B cell (primary cell): ENCODE results near the gene CHAT. TPM values are rescaled to one million over a fixed set of nuclear protein-coding genes. Genes with fewer than 3 reads are reported as not detected.

Source experiments
- ATAC-seq: fragments of 200-7000 bp; cut with Tn5 transposase; one replicate; pipeline ENCODE4 v1.10.0; 2021; ENCODE audit warnings: low read depth, mild to moderate bottlenecking, moderate number of reproducible peaks, moderate library complexity
- CTCF ChIA-PET: fragments of 350-600 bp; sonication (Branson Sonifier 250); formaldehyde crosslinking; loops from one replicate; lab custom pipeline; 2021; ENCODE audit warnings: antibody characterized with exemption, inconsistent platforms; lab: Charles Lee
- POLR2A ChIA-PET: fragments of 350-600 bp; sonication (Branson Sonifier 250); formaldehyde crosslinking; loops from one replicate; lab custom pipeline; 2021; ENCODE audit warnings: antibody characterized with exemption; lab: Charles Lee
- DNase-seq: peaks from one replicate; pipeline ENCODE4 v3.0.0; 2013
- H2AFZ ChIP-seq: 2 replicates; pipeline ENCODE4 v1.6.1; 2012; ENCODE audit warnings: mild to moderate bottlenecking, low read depth, low read length; ENCODE audit not compliant: insufficient read depth, poor library complexity, severe bottlenecking
- H3K27ac ChIP-seq, 2 donors: 1 replicate in 1 of 2; 2 replicates in 1 of 2; pipeline ENCODE4 v1.5.1; 2012 to 2013; ENCODE audit warnings: low read length in 2 of 2, mild to moderate bottlenecking in 2 of 2, moderate library complexity in 1 of 2
- H3K27me3 ChIP-seq, 4 experiments: fragments of 200-600 bp in 1 of 4; sonication (generic) in 1 of 4; replicated peaks in 1 of 4; 1 replicate in 2 of 4; 2 replicates in 2 of 4; pipeline versions ENCODE4 v1.6.1 to v1.7.0; 2013 to 2016; ENCODE audit warnings: low read length in 3 of 4, mild to moderate bottlenecking in 2 of 4, mixed read lengths in 1 of 4, moderate library complexity in 1 of 4; ENCODE audit not compliant: insufficient read depth in 4 of 4, control insufficient read depth in 3 of 4; ENCODE audit errors: control extremely low read depth in 1 of 4
- H3K36me3 ChIP-seq, 2 experiments: replicated peaks in 1 of 2; 1 replicate in 1 of 2; 2 replicates in 1 of 2; pipeline versions ENCODE4 v1.6.1 to v1.7.1; 2013; ENCODE audit warnings: low read length in 1 of 2; ENCODE audit not compliant: insufficient read depth in 2 of 2, control insufficient read depth in 1 of 2; ENCODE audit errors: control extremely low read depth in 1 of 2, extremely low read depth in 1 of 2
- H3K4me1 ChIP-seq, 2 donors: fragments of 200-600 bp in 1 of 2; sonication (generic) in 1 of 2; 1 replicate in 1 of 2; 2 replicates in 1 of 2; pipeline versions ENCODE4 v1.5.1 to v1.6.1; 2013 to 2017; ENCODE audit warnings: low read length in 2 of 2; ENCODE audit not compliant: control insufficient read depth in 2 of 2, insufficient read depth in 2 of 2
- H3K4me2 ChIP-seq: replicated peaks from 2 replicates; pipeline ENCODE3; 2012; ENCODE audit warnings: mild to moderate bottlenecking, low read depth, low read length; ENCODE audit not compliant: poor library complexity, severe bottlenecking
- H3K4me3 ChIP-seq, 5 experiments: fragments of 200-600 bp in 1 of 5; sonication (generic) in 1 of 5; 1 replicate in 3 of 5; 2 replicates in 2 of 5; pipeline versions ENCODE4 v1.5.1 to v1.7.0; 2011 to 2016; ENCODE audit warnings: low read length in 4 of 5, mild to moderate bottlenecking in 4 of 5, low read depth in 2 of 5, control low read depth in 1 of 5, moderate library complexity in 1 of 5; ENCODE audit not compliant: insufficient read depth in 1 of 5; ENCODE audit errors: control extremely low read depth in 1 of 5, extremely low read depth in 1 of 5
- H3K79me2 ChIP-seq: fragments of 200-600 bp; sonication (generic); one replicate; pipeline ENCODE4 v1.6.0; 2016; ENCODE audit warnings: low read length; ENCODE audit not compliant: control insufficient read depth, insufficient read depth
- H3K9ac ChIP-seq: fragments of 200-600 bp; sonication (generic); 2 replicates; pipeline ENCODE4 v1.6.1; 2017; ENCODE audit warnings: mild to moderate bottlenecking, low read length, moderate library complexity
- H3K9me3 ChIP-seq, 3 donors: one replicate each; pipeline versions ENCODE4 v1.6.1 to v1.7.1; 2013; ENCODE audit warnings: low read length in 2 of 3; ENCODE audit not compliant: control insufficient read depth in 2 of 3, insufficient read depth in 1 of 3; ENCODE audit errors: control extremely low read depth in 1 of 3
- H4K20me1 ChIP-seq: 2 replicates; pipeline ENCODE4 v1.6.0; 2012; ENCODE audit warnings: mild to moderate bottlenecking, low read length; ENCODE audit not compliant: insufficient read depth, control insufficient read depth, poor library complexity, severe bottlenecking
- H3K27ac Mint-ChIP-seq: one replicate; pipeline ENCODE4 v1.8.0; 2021; ENCODE audit warnings: mixed read lengths
- H3K27me3 Mint-ChIP-seq: one replicate; pipeline ENCODE4 v1.8.0; 2021; ENCODE audit warnings: mixed read lengths
- H3K4me1 Mint-ChIP-seq: one replicate; pipeline ENCODE4 v1.8.0; 2021; ENCODE audit warnings: mixed read lengths
- H3K4me3 Mint-ChIP-seq: one replicate; pipeline ENCODE4 v1.8.0; 2021; ENCODE audit warnings: mixed read lengths
- H3K9me3 Mint-ChIP-seq: one replicate; pipeline ENCODE4 v1.8.0; 2022; ENCODE audit warnings: mixed read lengths; ENCODE audit not compliant: insufficient read depth
- CTCF ChIP-seq: fragments of 200-600 bp; IDR thresholded peaks from one replicate; pipeline ENCODE4 v1.8.0; 2022; ENCODE audit warnings: antibody characterized with exemption, mild to moderate bottlenecking
- EZH2 ChIP-seq: IDR thresholded peaks from 2 replicates; pipeline ENCODE4 v1.6.1; 2012; ENCODE audit warnings: borderline replicate concordance, low read depth, mild to moderate bottlenecking, moderate library complexity, low read length; ENCODE audit not compliant: insufficient read depth, poor library complexity, severe bottlenecking
- WGBS: methylation state at CpG from one replicate; pipeline ENCODE4 v1.1.5; 2013; ENCODE audit warnings: missing lambda C conversion rate; ENCODE audit not compliant: insufficient coverage; 5-methylcytosine and 5-hydroxymethylcytosine counted together
- intact Hi-C: fragments of 100-400 bp; cut with micrococcal nuclease; formaldehyde crosslinking; loops from one replicate; pipeline ENCODE4 v1.10.0; 2022
- polyA plus RNA-seq: library from polyadenylated mRNA; depleted of rRNA; stranded (reverse); fragments of >200 nt; gene quantifications from 2 replicates; pipeline ENCODE4 v1.2.3, GENCODE V29; 2012
- total RNA-seq, 2 donors: library from RNA; stranded (reverse); fragments of 120-200 nt in 1 of 2; gene quantifications; 1 replicate in 1 of 2; 2 replicates in 1 of 2; pipeline versions ENCODE4 v1.2.3 to v1.2.4, GENCODE V29; 2013 to 2022

Gene CHAT
- total and polyA plus RNA-seq, 2 donors (not counting 1 experiment from before 2014, with no cell fraction given): not detected

GRCh38 chr10:49700211-49700610 lies 86.4 kb downstream of the CHAT start:
- no peaks in the 10 kb centered on the region for H3K4me1 ChIP-seq
- H3K27ac ChIP-seq: no peak overlapping the region
- TF ChIP-seq EZH2: no peak
- no peak for TF ChIP-seq CTCF
- ATAC-seq (no peak), DNase-seq (no peak)
- 100% methylated on average over 1 of the region's 3 CpGs for WGBS
- no peaks in the 10 kb centered on the region for H3K36me3 ChIP-seq
- H3K9me3 ChIP-seq: peaks cover 0 to 5% (median 0%) of the 10 kb centered on the region in 3 donors
- no peak overlapping the region for H3K4me3 ChIP-seq
- no peaks in the 10 kb centered on the region for H3K9me3 Mint-ChIP-seq
- POLR2A ChIA-PET: no interaction called here
- no peak overlapping the region for H2AFZ ChIP-seq
- H3K9ac ChIP-seq: no peak overlapping the region
- H3K4me3 Mint-ChIP-seq: no peak overlapping the region
- no peak overlapping the region for H3K27ac Mint-ChIP-seq
- intact Hi-C loops: no loop called here
- H3K4me1 Mint-ChIP-seq: no peaks in the 10 kb centered on the region
- H3K27me3 ChIP-seq: peaks cover 0 to 6% (median 0%) of the 10 kb centered on the region in 4 experiments
- H3K79me2 ChIP-seq: no peaks in the 10 kb centered on the region
- peaks cover 17% of the 10 kb centered on the region for H3K27me3 Mint-ChIP-seq
- CTCF ChIA-PET: no interaction called here
- no peaks in the 10 kb centered on the region for H4K20me1 ChIP-seq
- no peak overlapping the region for H3K4me2 ChIP-seq

GRCh38 chr10:49700997-49701396 lies 87.2 kb downstream of the CHAT start:
- Mint-ChIP-seq H3K27me3 (peaks cover 17% of the 10 kb centered on the region), H3K9me3 (no peaks in the 10 kb centered on the region), H3K27ac (no peak overlapping the region), H3K4me1 (no peaks in the 10 kb centered on the region), H3K4me3 (no peak overlapping the region)
- H3K9me3 ChIP-seq: peaks cover 0 to 5% (median 0%) of the 10 kb centered on the region in 3 donors
- no peaks in the 10 kb centered on the region for H3K36me3 ChIP-seq
- H3K27ac ChIP-seq: no peak overlapping the region
- no peaks in the 10 kb centered on the region for H3K79me2 ChIP-seq
- TF ChIP-seq CTCF (no peak), EZH2 (no peak)
- POLR2A ChIA-PET: no interaction called here
- ATAC-seq (no peak), DNase-seq (no peak)
- WGBS: 0% methylated on average over 2 of the region's 3 CpGs
- intact Hi-C loops: no loop called here
- peaks cover 0 to 6% (median 0%) of the 10 kb centered on the region in 4 experiments for H3K27me3 ChIP-seq
- H3K4me2 ChIP-seq: no peak overlapping the region
- H3K9ac ChIP-seq: no peak overlapping the region
- no peak overlapping the region for H3K4me3 ChIP-seq
- no peaks in the 10 kb centered on the region for H3K4me1 ChIP-seq
- H2AFZ ChIP-seq: no peak overlapping the region
- no peaks in the 10 kb centered on the region for H4K20me1 ChIP-seq
- CTCF ChIA-PET: no interaction called here
